ENCODE results near the gene PXDC1. TPM values are rescaled to one million over a fixed set of nuclear protein-coding genes. Genes with fewer than 3 reads are reported as not detected.

PXDC1 gene
- total RNA-seq, 1 donor from 2014 or later: 75.9 TPM

DNA sequence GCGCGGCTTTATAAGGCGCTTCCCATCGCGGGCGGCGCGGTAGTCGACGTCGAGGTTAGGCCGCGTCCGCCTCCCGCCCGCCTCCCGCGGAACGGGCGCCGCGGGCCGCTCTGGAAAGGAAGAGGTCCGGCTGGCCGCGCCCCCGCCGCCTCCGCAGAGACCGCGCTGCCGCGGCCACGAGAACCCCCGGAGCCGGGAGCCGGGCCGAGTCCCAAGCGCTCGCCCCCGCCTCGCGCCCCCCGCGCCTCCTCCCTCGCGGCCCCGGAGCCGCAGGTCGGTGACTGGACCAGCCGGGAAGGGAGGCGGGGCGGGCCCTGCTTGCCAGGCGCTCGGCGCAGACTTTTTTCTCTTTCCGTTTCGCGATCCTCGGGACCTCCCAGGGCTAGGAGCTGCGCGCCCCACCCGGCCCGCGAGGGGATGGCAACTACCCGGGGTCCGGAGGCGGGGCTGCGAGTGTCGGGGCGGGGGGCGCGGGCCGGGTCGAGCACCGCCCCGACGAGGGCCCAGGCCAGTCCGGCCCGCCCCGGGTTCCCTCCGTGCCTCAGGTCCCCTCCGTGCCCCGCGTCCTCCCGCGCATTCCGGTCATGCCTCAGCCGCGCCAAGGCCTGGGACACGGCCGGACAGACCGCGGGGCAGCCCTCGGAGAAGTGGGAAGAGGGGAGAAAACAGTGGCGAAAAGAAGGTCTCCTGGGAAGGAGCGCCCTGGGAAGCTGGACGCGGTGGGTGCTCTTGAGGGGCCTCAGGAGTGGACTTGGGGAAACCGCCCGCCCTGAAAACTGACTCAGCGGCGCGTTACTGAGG lies 417 bp upstream of the PXDC1 start:
- no peaks in the 10 kb centered on the region for H3K27me3 ChIP-seq
- intact Hi-C loops (cut with DNase I): loop anchor here (5.0 kb wide), 2 partner anchors 75 to 95 kb away; partner anchors contain the start of gene FAM50B
- no peaks in the 10 kb centered on the region for H3K9me3 ChIP-seq
- H3K4me3 ChIP-seq: peak overlapping the region; percentile 89 to 100
- H3K36me3 ChIP-seq: no peaks in the 10 kb centered on the region
- H3K4me1 ChIP-seq: peaks cover 30% of the 10 kb centered on the region
- TF ChIP-seq POLR2AphosphoS5 (IDR thresholded peaks at IDR 0.05; ENCODE audit: insufficient read depth in 1 of 2, low read depth in 1 of 2) (peak in 1 of 2 donors; percentile 76), POLR2A (IDR thresholded peaks at IDR 0.05) (peak in 1 of 2 donors; percentile 82), CTCF (IDR thresholded peaks at IDR 0.05) (peak in 1 of 3 experiments; percentile 26)
- peak overlapping the region; percentile 100 for H3K27ac ChIP-seq
- no peak for DNase-seq (ENCODE audit: extremely low spot score in 2 of 2)

GRCh38 chr6:3750317-3751076 lies 1.0 kb downstream of the PXDC1 start:
- TF ChIP-seq POLR2AphosphoS5 (IDR thresholded peaks at IDR 0.05; ENCODE audit: insufficient read depth in 1 of 2, low read depth in 1 of 2): peak in 1 of 2 donors; percentile 74
- TF ChIP-seq CTCF (IDR thresholded peaks at IDR 0.05): no peak
- peak in 1 of 2 donors; percentile 79 for TF ChIP-seq POLR2A (IDR thresholded peaks at IDR 0.05)
- Histone ChIP-seq H3K27me3 (no peaks in the 10 kb centered on the region), H3K27ac (peak overlapping the region; percentile 100), H3K9me3 (no peaks in the 10 kb centered on the region), H3K36me3 (no peaks in the 10 kb centered on the region), H3K4me1 (peaks cover 44% of the 10 kb centered on the region), H3K4me3 (peak overlapping the region; percentile 89 to 100)
- intact Hi-C loops (cut with DNase I): loop anchor here (5.0 kb wide), 2 partner anchors 77 to 97 kb away; partner anchors contain the start of gene FAM50B
- DNase-seq (ENCODE audit: extremely low spot score in 2 of 2): no peak

GRCh38 chr6:3749977-3750316 lies 1.6 kb downstream of the PXDC1 start:
- Histone ChIP-seq H3K4me1 (peaks cover 50% of the 10 kb centered on the region), H3K27ac (peak overlapping the region; percentile 100), H3K27me3 (no peaks in the 10 kb centered on the region), H3K9me3 (no peaks in the 10 kb centered on the region), H3K36me3 (no peaks in the 10 kb centered on the region), H3K4me3 (peak overlapping the region; percentile 89 to 100)
- intact Hi-C loops (cut with DNase I): loop anchor here (5.0 to 10.0 kb wide), 3 partner anchors 77 to 135 kb away; partner anchors contain the start of gene FAM50B
- TF ChIP-seq POLR2AphosphoS5 (IDR thresholded peaks at IDR 0.05; ENCODE audit: insufficient read depth in 1 of 2, low read depth in 1 of 2) (no peak), POLR2A (IDR thresholded peaks at IDR 0.05) (no peak), CTCF (IDR thresholded peaks at IDR 0.05) (no peak)
- no peak for DNase-seq (ENCODE audit: extremely low spot score in 2 of 2)

- no peaks in the 10 kb centered on the region for H3K9me3 ChIP-seq
- intact Hi-C loops (cut with DNase I): loop anchor here (10.0 kb wide), 1 partner anchor 136 kb away; no protein-coding TSS in a partner anchor
- no peak for DNase-seq (ENCODE audit: extremely low spot score in 2 of 2)
- no peaks in the 10 kb centered on the region for H3K36me3 ChIP-seq
- peak overlapping the region; percentile 89 to 100 for H3K4me3 ChIP-seq
- H3K27me3 ChIP-seq: no peaks in the 10 kb centered on the region
- no peak for TF ChIP-seq POLR2AphosphoS5 (IDR thresholded peaks at IDR 0.05; ENCODE audit: insufficient read depth in 1 of 2, low read depth in 1 of 2)
- TF ChIP-seq POLR2A (IDR thresholded peaks at IDR 0.05): no peak
- TF ChIP-seq CTCF (IDR thresholded peaks at IDR 0.05): no peak
- peaks cover 56% of the 10 kb centered on the region for H3K4me1 ChIP-seq
- H3K27ac ChIP-seq: peak overlapping the region; percentile 100
Measured at GRCh38 chr6:3749067-3749841, 2.3 kb downstream of the PXDC1 start.
